B cell (primary cell): ENCODE data around the gene SLC4A4. TPM values are rescaled to one million over a fixed set of nuclear protein-coding genes. Genes with fewer than 3 reads are reported as not detected.

ENCODE experiments used
- ATAC-seq: fragments of 200-7000 bp; cut with Tn5 transposase; one replicate; pipeline ENCODE4 v1.10.0; 2021; ENCODE audit warnings: low read depth, mild to moderate bottlenecking, moderate number of reproducible peaks, moderate library complexity
- CTCF ChIA-PET: fragments of 350-600 bp; sonication (Branson Sonifier 250); formaldehyde crosslinking; loops from one replicate; lab custom pipeline; 2021; ENCODE audit warnings: antibody characterized with exemption, inconsistent platforms; lab: Charles Lee
- POLR2A ChIA-PET: fragments of 350-600 bp; sonication (Branson Sonifier 250); formaldehyde crosslinking; loops from one replicate; lab custom pipeline; 2021; ENCODE audit warnings: antibody characterized with exemption; lab: Charles Lee
- DNase-seq: peaks from one replicate; pipeline ENCODE4 v3.0.0; 2013
- H2AFZ ChIP-seq: 2 replicates; pipeline ENCODE4 v1.6.1; 2012; ENCODE audit warnings: mild to moderate bottlenecking, low read depth, low read length; ENCODE audit not compliant: insufficient read depth, poor library complexity, severe bottlenecking
- H3K27ac ChIP-seq, 2 donors: 1 replicate in 1 of 2; 2 replicates in 1 of 2; pipeline ENCODE4 v1.5.1; 2012 to 2013; ENCODE audit warnings: low read length in 2 of 2, mild to moderate bottlenecking in 2 of 2, moderate library complexity in 1 of 2
- H3K27me3 ChIP-seq, 4 experiments: fragments of 200-600 bp in 1 of 4; sonication (generic) in 1 of 4; replicated peaks in 1 of 4; 1 replicate in 2 of 4; 2 replicates in 2 of 4; pipeline versions ENCODE4 v1.6.1 to v1.7.0; 2013 to 2016; ENCODE audit warnings: low read length in 3 of 4, mild to moderate bottlenecking in 2 of 4, mixed read lengths in 1 of 4, moderate library complexity in 1 of 4; ENCODE audit not compliant: insufficient read depth in 4 of 4, control insufficient read depth in 3 of 4; ENCODE audit errors: control extremely low read depth in 1 of 4
- H3K36me3 ChIP-seq, 2 experiments: replicated peaks in 1 of 2; 1 replicate in 1 of 2; 2 replicates in 1 of 2; pipeline versions ENCODE4 v1.6.1 to v1.7.1; 2013; ENCODE audit warnings: low read length in 1 of 2; ENCODE audit not compliant: insufficient read depth in 2 of 2, control insufficient read depth in 1 of 2; ENCODE audit errors: control extremely low read depth in 1 of 2, extremely low read depth in 1 of 2
- H3K4me1 ChIP-seq, 2 donors: fragments of 200-600 bp in 1 of 2; sonication (generic) in 1 of 2; 1 replicate in 1 of 2; 2 replicates in 1 of 2; pipeline versions ENCODE4 v1.5.1 to v1.6.1; 2013 to 2017; ENCODE audit warnings: low read length in 2 of 2; ENCODE audit not compliant: control insufficient read depth in 2 of 2, insufficient read depth in 2 of 2
- H3K4me2 ChIP-seq: replicated peaks from 2 replicates; pipeline ENCODE3; 2012; ENCODE audit warnings: mild to moderate bottlenecking, low read depth, low read length; ENCODE audit not compliant: poor library complexity, severe bottlenecking
- H3K4me3 ChIP-seq, 5 experiments: fragments of 200-600 bp in 1 of 5; sonication (generic) in 1 of 5; 1 replicate in 3 of 5; 2 replicates in 2 of 5; pipeline versions ENCODE4 v1.5.1 to v1.7.0; 2011 to 2016; ENCODE audit warnings: low read length in 4 of 5, mild to moderate bottlenecking in 4 of 5, low read depth in 2 of 5, control low read depth in 1 of 5, moderate library complexity in 1 of 5; ENCODE audit not compliant: insufficient read depth in 1 of 5; ENCODE audit errors: control extremely low read depth in 1 of 5, extremely low read depth in 1 of 5
- H3K79me2 ChIP-seq: fragments of 200-600 bp; sonication (generic); one replicate; pipeline ENCODE4 v1.6.0; 2016; ENCODE audit warnings: low read length; ENCODE audit not compliant: control insufficient read depth, insufficient read depth
- H3K9ac ChIP-seq: fragments of 200-600 bp; sonication (generic); 2 replicates; pipeline ENCODE4 v1.6.1; 2017; ENCODE audit warnings: mild to moderate bottlenecking, low read length, moderate library complexity
- H3K9me3 ChIP-seq, 3 donors: one replicate each; pipeline versions ENCODE4 v1.6.1 to v1.7.1; 2013; ENCODE audit warnings: low read length in 2 of 3; ENCODE audit not compliant: control insufficient read depth in 2 of 3, insufficient read depth in 1 of 3; ENCODE audit errors: control extremely low read depth in 1 of 3
- H4K20me1 ChIP-seq: 2 replicates; pipeline ENCODE4 v1.6.0; 2012; ENCODE audit warnings: mild to moderate bottlenecking, low read length; ENCODE audit not compliant: insufficient read depth, control insufficient read depth, poor library complexity, severe bottlenecking
- H3K27ac Mint-ChIP-seq: one replicate; pipeline ENCODE4 v1.8.0; 2021; ENCODE audit warnings: mixed read lengths
- H3K27me3 Mint-ChIP-seq: one replicate; pipeline ENCODE4 v1.8.0; 2021; ENCODE audit warnings: mixed read lengths
- H3K4me1 Mint-ChIP-seq: one replicate; pipeline ENCODE4 v1.8.0; 2021; ENCODE audit warnings: mixed read lengths
- H3K4me3 Mint-ChIP-seq: one replicate; pipeline ENCODE4 v1.8.0; 2021; ENCODE audit warnings: mixed read lengths
- H3K9me3 Mint-ChIP-seq: one replicate; pipeline ENCODE4 v1.8.0; 2022; ENCODE audit warnings: mixed read lengths; ENCODE audit not compliant: insufficient read depth
- CTCF ChIP-seq: fragments of 200-600 bp; IDR thresholded peaks from one replicate; pipeline ENCODE4 v1.8.0; 2022; ENCODE audit warnings: antibody characterized with exemption, mild to moderate bottlenecking
- EZH2 ChIP-seq: IDR thresholded peaks from 2 replicates; pipeline ENCODE4 v1.6.1; 2012; ENCODE audit warnings: borderline replicate concordance, low read depth, mild to moderate bottlenecking, moderate library complexity, low read length; ENCODE audit not compliant: insufficient read depth, poor library complexity, severe bottlenecking
- WGBS: methylation state at CpG from one replicate; pipeline ENCODE4 v1.1.5; 2013; ENCODE audit warnings: missing lambda C conversion rate; ENCODE audit not compliant: insufficient coverage; 5-methylcytosine and 5-hydroxymethylcytosine counted together
- intact Hi-C: fragments of 100-400 bp; cut with micrococcal nuclease; formaldehyde crosslinking; loops from one replicate; pipeline ENCODE4 v1.10.0; 2022
- polyA plus RNA-seq: library from polyadenylated mRNA; depleted of rRNA; stranded (reverse); fragments of >200 nt; gene quantifications from 2 replicates; pipeline ENCODE4 v1.2.3, GENCODE V29; 2012
- total RNA-seq, 2 donors: library from RNA; stranded (reverse); fragments of 120-200 nt in 1 of 2; gene quantifications; 1 replicate in 1 of 2; 2 replicates in 1 of 2; pipeline versions ENCODE4 v1.2.3 to v1.2.4, GENCODE V29; 2013 to 2022

Gene SLC4A4
- total and polyA plus RNA-seq, 2 donors (not counting 1 experiment from before 2014, with no cell fraction given), result not detected

DNA sequence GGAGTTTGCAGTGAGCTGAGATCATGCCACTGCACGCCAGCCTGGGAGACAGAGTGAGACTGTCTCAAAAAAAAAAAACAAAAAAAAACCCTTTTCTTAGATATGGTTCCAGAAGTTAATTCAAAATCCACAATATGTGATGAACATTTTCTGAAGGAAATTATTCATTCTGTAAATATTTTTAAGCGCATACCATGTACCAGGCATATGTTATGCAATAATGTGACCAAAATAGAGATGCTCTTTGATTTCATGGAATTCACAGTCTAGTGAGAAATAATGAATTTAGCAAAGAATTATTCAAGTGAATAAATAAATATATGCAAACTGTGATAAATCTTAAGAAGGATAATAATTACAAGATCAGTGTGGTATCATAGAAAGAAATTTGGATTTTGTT lies 270.3 kb downstream of the SLC4A4 start:
- H3K27ac Mint-ChIP-seq, result no peak overlapping the region

GRCh38 chr4:71609651-71610050 lies 270.8 kb downstream of the SLC4A4 start:
- Histone ChIP-seq H3K36me3 (no peaks in the 10 kb centered on the region), H3K79me2 (no peaks in the 10 kb centered on the region), H2AFZ (no peak overlapping the region), H3K9ac (no peak overlapping the region), H3K4me2 (no peak overlapping the region), H3K4me3 (no peak overlapping the region), H3K27me3 (no peaks in the 10 kb centered on the region), H3K27ac (no peak overlapping the region), H3K4me1 (no peaks in the 10 kb centered on the region), H3K9me3 (peaks cover 0 to 6% (median 0%) of the 10 kb centered on the region in 3 donors), H4K20me1 (no peaks in the 10 kb centered on the region)
- no peaks in the 10 kb centered on the region for H3K4me1 Mint-ChIP-seq
- DNase-seq (no peak), ATAC-seq (no peak)
- peaks cover 3% of the 10 kb centered on the region for H3K9me3 Mint-ChIP-seq
- H3K27me3 Mint-ChIP-seq, result peaks cover 11% of the 10 kb centered on the region
- intact Hi-C loops, result no loop called here
- CTCF ChIA-PET, result no interaction called here
- no peak overlapping the region for H3K4me3 Mint-ChIP-seq
- H3K27ac Mint-ChIP-seq, result no peak overlapping the region
- POLR2A ChIA-PET, result no interaction called here
- no peak for TF ChIP-seq CTCF
- no peak for TF ChIP-seq EZH2

More for the DNA sequence above, 270.3 kb downstream of the SLC4A4 start:
- Histone ChIP-seq H3K36me3 (no peaks in the 10 kb centered on the region), H3K79me2 (no peaks in the 10 kb centered on the region), H3K4me3 (no peak overlapping the region), H4K20me1 (no peaks in the 10 kb centered on the region), H3K4me2 (no peak overlapping the region), H3K4me1 (no peaks in the 10 kb centered on the region), H3K9me3 (peaks cover 0 to 4% (median 0%) of the 10 kb centered on the region in 3 donors), H3K27me3 (no peaks in the 10 kb centered on the region), H3K27ac (no peak overlapping the region), H3K9ac (no peak overlapping the region), H2AFZ (no peak overlapping the region)
- no peak for ATAC-seq
- no peak for DNase-seq
- ChIA-PET CTCF (no interaction called here), POLR2A (no interaction called here)
- no peaks in the 10 kb centered on the region for H3K4me1 Mint-ChIP-seq
- TF ChIP-seq EZH2 (no peak), CTCF (no peak)
- peaks cover 11% of the 10 kb centered on the region for H3K27me3 Mint-ChIP-seq
- intact Hi-C loops, result no loop called here
- no peak overlapping the region for H3K4me3 Mint-ChIP-seq
- WGBS, result no CpG with 5 or more reads among the region's 2 CpGs
- peaks cover 3% of the 10 kb centered on the region for H3K9me3 Mint-ChIP-seq
